ENCODE data around the gene GPR55. TPM values are rescaled to one million over a fixed set of nuclear protein-coding genes. Genes with fewer than 3 reads are reported as not detected.
A peak's percentile ranks its signal among the peaks of the same experiment; 100 is the strongest.

Gene GPR55
- total and polyA plus RNA-seq, 8 donors = 0.06 to 0.24 (median 0.09) TPM; not detected in 3

DNA sequence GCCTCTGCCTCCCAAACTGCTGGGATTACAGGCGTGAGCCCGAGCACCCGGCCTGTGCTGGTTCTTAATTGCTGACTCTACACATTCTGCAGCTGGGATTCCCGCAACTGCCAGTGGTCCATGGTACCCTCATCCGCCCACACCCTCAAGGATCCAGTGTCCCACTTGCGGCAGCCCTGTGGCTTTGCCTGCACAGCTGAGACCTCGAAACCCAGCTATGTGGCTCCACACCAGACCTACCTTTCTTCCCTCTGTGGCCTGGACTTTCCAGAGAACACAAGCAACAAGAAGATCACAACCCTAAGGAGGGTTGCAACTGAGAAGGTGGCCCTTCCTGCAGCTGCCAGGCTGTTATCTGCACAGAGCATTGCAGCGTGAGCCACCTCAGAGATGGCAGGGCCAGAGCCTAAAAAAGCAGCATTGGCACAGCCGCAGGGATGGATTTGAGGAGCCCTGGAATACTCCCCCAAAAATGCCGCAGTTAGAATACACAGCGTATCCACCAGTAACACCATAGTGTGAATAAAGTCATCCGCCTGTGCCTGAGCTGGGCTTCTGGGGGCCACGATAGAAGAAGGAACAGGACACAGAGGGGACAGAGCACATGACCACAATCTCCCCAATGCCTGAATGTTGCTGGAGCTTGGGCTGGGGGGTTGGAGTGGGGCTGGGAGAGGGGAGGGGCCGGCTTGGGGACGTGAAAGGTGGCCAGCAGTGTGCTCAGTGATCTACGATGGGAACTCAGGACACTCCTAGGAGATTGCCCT is 1.9 kb downstream of the GPR55 start:
- DNase-seq (peak in 1 of 4 donors; percentile 14), ATAC-seq (no peak)
- H3K27me3 ChIP-seq = peaks cover 3 to 12% of the 10 kb centered on the region in 2 donors
- no peaks in the 10 kb centered on the region for H3K4me1 ChIP-seq
- no peak overlapping the region for H3K27ac ChIP-seq
- H3K9me3 ChIP-seq = no peaks in the 10 kb centered on the region
- no peak overlapping the region for H3K4me3 ChIP-seq
- H3K36me3 ChIP-seq = no peaks in the 10 kb centered on the region
- TF ChIP-seq CTCF (IDR thresholded peaks at IDR 0.05) = no peak
- intact Hi-C loops (cut with DNase I) = no loop called here

- TF ChIP-seq CTCF (IDR thresholded peaks at IDR 0.05) = no peak
- Histone ChIP-seq H3K9me3 (no peaks in the 10 kb centered on the region), H3K27me3 (peaks cover 3 to 12% of the 10 kb centered on the region in 2 donors), H3K4me3 (no peak overlapping the region), H3K4me1 (no peaks in the 10 kb centered on the region), H3K27ac (no peak overlapping the region), H3K36me3 (no peaks in the 10 kb centered on the region)
- intact Hi-C loops (cut with DNase I) = no loop called here
- no peak for ATAC-seq
- DNase-seq = peak in 1 of 4 donors; percentile 24
These were observed 3.0 kb downstream of the GPR55 start for GRCh38 chr2:230921806-230922595.

- ATAC-seq (no peak), DNase-seq (no peak)
- no peak for TF ChIP-seq CTCF (IDR thresholded peaks at IDR 0.05)
- intact Hi-C loops (cut with DNase I) = no loop called here
- Histone ChIP-seq H3K36me3 (no peaks in the 10 kb centered on the region), H3K27ac (no peak overlapping the region), H3K4me1 (no peaks in the 10 kb centered on the region), H3K4me3 (no peak overlapping the region), H3K27me3 (peaks cover 3 to 11% of the 10 kb centered on the region in 2 donors), H3K9me3 (no peaks in the 10 kb centered on the region)
These were observed 4.9 kb downstream of the GPR55 start for GRCh38 chr2:230920167-230920566.

GRCh38 chr2:230919681-230920080 is 5.4 kb downstream of the GPR55 start:
- no peaks in the 10 kb centered on the region for H3K4me1 ChIP-seq
- ATAC-seq (no peak), DNase-seq (no peak)
- no peak overlapping the region for H3K4me3 ChIP-seq
- no peaks in the 10 kb centered on the region for H3K36me3 ChIP-seq
- H3K27ac ChIP-seq = no peak overlapping the region
- intact Hi-C loops (cut with DNase I) = no loop called here
- TF ChIP-seq CTCF (IDR thresholded peaks at IDR 0.05) = no peak
- H3K27me3 ChIP-seq = peaks cover 3 to 7% of the 10 kb centered on the region in 2 donors
- no peaks in the 10 kb centered on the region for H3K9me3 ChIP-seq

DNA sequence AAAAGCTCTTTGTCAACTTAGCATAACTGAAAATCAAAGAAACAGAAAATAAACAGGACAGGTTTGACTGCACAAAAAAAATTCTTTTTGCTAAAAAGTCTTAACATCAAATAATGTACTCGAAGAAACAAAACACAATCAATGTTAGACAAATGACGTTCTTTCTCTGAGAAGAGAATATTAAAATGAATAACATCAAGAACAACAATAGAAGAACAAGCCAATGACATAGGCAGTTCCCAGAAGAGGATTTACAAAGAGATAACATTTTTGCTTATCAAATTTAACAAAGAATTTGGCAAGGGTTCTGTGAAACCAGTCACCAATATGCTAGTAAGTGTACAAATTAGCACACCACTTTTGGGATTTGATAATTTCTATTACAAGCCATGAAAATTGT is 5.8 kb downstream of the GPR55 start:
- ATAC-seq = no peak
- Histone ChIP-seq H3K4me3 (no peak overlapping the region), H3K27ac (no peak overlapping the region), H3K36me3 (no peaks in the 10 kb centered on the region), H3K9me3 (no peaks in the 10 kb centered on the region), H3K4me1 (no peaks in the 10 kb centered on the region), H3K27me3 (peaks cover 2 to 3% of the 10 kb centered on the region in 2 donors)
- intact Hi-C loops (cut with DNase I) = no loop called here
- TF ChIP-seq CTCF (IDR thresholded peaks at IDR 0.05) = no peak
- no peak for DNase-seq

Measured in left lung (tissue), 10 donors.